ENCODE measurements around the gene MARCHF9.
"Not testable (repeated sequence)": the region's sequence is repeated elsewhere in the genome, so short reads cannot be mapped to it uniquely, and the experiment has no call there.

The MARCHF9 gene

GRCh38 chr12:57767305-57767698 lies 12.4 kb downstream of the MARCHF9 start:
- Histone ChIP-seq H3K9me3 (replicated peaks in 1 of 11) (peaks cover 0 to 7% (median 0%) of the 10 kb centered on the region in 11 experiments; a peak in 2 of 22 replicates), H4K20me1 (peaks cover 0 to 84% (median 34%) of the 10 kb centered on the region in 11 experiments; a peak in 18 of 22 replicates), H3K27ac (no peak overlapping the region), H3K36me3 (peaks cover 18 to 51% (median 37%) of the 10 kb centered on the region in 11 experiments), H3K27me3 (peaks cover 64 to 69% (median 66%) of the 10 kb centered on the region in 11 experiments), H3K4me2 (peak overlapping the region in 4 of 11 experiments; percentile 39 to 77 (median 67); a peak in 6 of 22 replicates), H3K4me3 (no peak overlapping the region), H3K9ac (no peak overlapping the region), H3K4me1 (peaks cover 18 to 55% (median 39%) of the 10 kb centered on the region in 10 experiments)
- no peak for TF ChIP-seq Cebpa-rat (IDR thresholded peaks at IDR 0.05)

GRCh38 chr12:57767876-57768275 lies 13.0 kb downstream of the MARCHF9 start:
- H3K4me3 ChIP-seq = no peak overlapping the region
- peaks cover 0 to 78% (median 34%) of the 10 kb centered on the region in 11 experiments; a peak in 18 of 22 replicates for H4K20me1 ChIP-seq
- H3K27me3 ChIP-seq = peaks cover 59 to 63% (median 60%) of the 10 kb centered on the region in 11 experiments
- H3K27ac ChIP-seq = no peak overlapping the region
- no peak overlapping the region for H3K4me2 ChIP-seq
- no peak overlapping the region for H3K9ac ChIP-seq
- H3K4me1 ChIP-seq = peaks cover 22 to 58% (median 44%) of the 10 kb centered on the region in 10 experiments
- no peak for TF ChIP-seq Cebpa-rat (IDR thresholded peaks at IDR 0.05)
- peaks cover 0 to 7% (median 0%) of the 10 kb centered on the region in 11 experiments; a peak in 2 of 22 replicates for H3K9me3 ChIP-seq (replicated peaks in 1 of 11)
- peaks cover 18 to 50% (median 37%) of the 10 kb centered on the region in 11 experiments for H3K36me3 ChIP-seq

GRCh38 chr12:57769594-57769993 lies 14.7 kb downstream of the MARCHF9 start:
- Histone ChIP-seq H3K4me2 (peak overlapping the region in 1 of 11 experiments; percentile 27; a peak in 2 of 22 replicates), H3K4me1 (peaks cover 32 to 73% (median 52%) of the 10 kb centered on the region in 10 experiments), H3K9ac (no peak overlapping the region), H3K4me3 (no peak overlapping the region), H3K9me3 (replicated peaks in 1 of 11) (peaks cover 0 to 4% (median 0%) of the 10 kb centered on the region in 11 experiments; a peak in 2 of 22 replicates), H3K27me3 (peaks cover 41 to 46% (median 43%) of the 10 kb centered on the region in 11 experiments), H3K36me3 (peaks cover 18 to 44% (median 37%) of the 10 kb centered on the region in 11 experiments), H4K20me1 (peaks cover 0 to 66% (median 29%) of the 10 kb centered on the region in 11 experiments; a peak in 18 of 22 replicates), H3K27ac (no peak overlapping the region)
- TF ChIP-seq Cebpa-rat (IDR thresholded peaks at IDR 0.05) = no peak

- peak overlapping the region in 3 of 11 experiments; percentile 11 to 83 (median 80); a peak in 3 of 22 replicates for H3K27ac ChIP-seq
Observed at GRCh38 chr12:57770734-57771133, 15.8 kb downstream of the MARCHF9 start.

GRCh38 chr12:57771236-57771872 lies 16.5 kb downstream of the MARCHF9 start:
- Histone ChIP-seq H3K27me3 (peaks cover 24 to 28% (median 25%) of the 10 kb centered on the region in 11 experiments), H3K4me2 (peak overlapping the region; percentile 82 to 98 (median 91)), H3K9me3 (replicated peaks in 1 of 11) (no peaks in the 10 kb centered on the region), H4K20me1 (peaks cover 0 to 48% (median 14%) of the 10 kb centered on the region in 11 experiments; a peak in 17 of 22 replicates), H3K9ac (peak overlapping the region; percentile 81 to 97 (median 87)), H3K27ac (peak overlapping the region; percentile 68 to 98 (median 88); a peak in 21 of 22 replicates), H3K36me3 (peaks cover 18 to 49% (median 37%) of the 10 kb centered on the region in 11 experiments), H3K4me1 (peaks cover 22 to 73% (median 42%) of the 10 kb centered on the region in 10 experiments), H3K4me3 (peak overlapping the region; percentile 63 to 80 (median 71))
- TF ChIP-seq Cebpa-rat (IDR thresholded peaks at IDR 0.05) = no peak

More at GRCh38 chr12:57770734-57771133, 15.8 kb downstream of the MARCHF9 start:
- H3K9me3 ChIP-seq (replicated peaks in 1 of 11) = peaks cover 0 to 3% (median 0%) of the 10 kb centered on the region in 11 experiments; a peak in 1 of 22 replicates
- H3K4me2 ChIP-seq = peak overlapping the region; percentile 82 to 98 (median 91)
- TF ChIP-seq Cebpa-rat (IDR thresholded peaks at IDR 0.05) = no peak
- H3K9ac ChIP-seq = peak overlapping the region in 8 of 11 experiments; percentile 30 to 97 (median 87); a peak in 13 of 22 replicates
- peaks cover 0 to 54% (median 21%) of the 10 kb centered on the region in 11 experiments; a peak in 18 of 22 replicates for H4K20me1 ChIP-seq
- peaks cover 18 to 49% (median 37%) of the 10 kb centered on the region in 11 experiments for H3K36me3 ChIP-seq
- peak overlapping the region in 9 of 10 experiments; percentile 69 to 80 (median 71); a peak in 16 of 20 replicates for H3K4me3 ChIP-seq
- H3K27me3 ChIP-seq = peaks cover 30 to 35% (median 31%) of the 10 kb centered on the region in 11 experiments
- H3K4me1 ChIP-seq = peaks cover 22 to 73% (median 45%) of the 10 kb centered on the region in 10 experiments

- Histone ChIP-seq H3K4me3 (peak within 1 kb of the TSS; percentile 63 to 80 (median 71)), H3K9ac (peak within 1 kb of the TSS; percentile 81 to 97 (median 87)), H3K27me3 (peaks cover 18 to 22% (median 19%) of the 10 kb centered on the region in 11 experiments), H3K4me1 (peaks cover 20 to 68% (median 37%) of the 10 kb centered on the region in 10 experiments), H3K9me3 (replicated peaks in 1 of 11) (no peaks in the 10 kb centered on the region), H4K20me1 (peaks cover 0 to 42% (median 8%) of the 10 kb centered on the region in 11 experiments; a peak in 15 of 22 replicates), H3K36me3 (peaks cover 18 to 49% (median 37%) of the 10 kb centered on the region in 11 experiments), H3K27ac (peak within 1 kb of the TSS; percentile 68 to 98 (median 88)), H3K4me2 (peak within 1 kb of the TSS; percentile 82 to 98 (median 91))
- TF ChIP-seq Cebpa-rat (IDR thresholded peaks at IDR 0.05) = no peak
Observed at GRCh38 chr12:57771873-57772428, 17.0 kb downstream of the MARCHF9 start, which contains the start of gene METTL1. Gene METTL1, minus strand, starts transcription at chr12:57772105. Its CDS starts 22 bp downstream, at chr12:57772083.

- H3K27ac ChIP-seq = peak within 1 kb of the TSS; percentile 68 to 98 (median 88)
- peaks cover 11 to 15% (median 12%) of the 10 kb centered on the region in 11 experiments for H3K27me3 ChIP-seq
- peaks cover 18 to 42% (median 33%) of the 10 kb centered on the region in 11 experiments for H3K36me3 ChIP-seq
- peaks cover 0 to 35% (median 2%) of the 10 kb centered on the region in 11 experiments; a peak in 7 of 22 replicates for H4K20me1 ChIP-seq
- H3K4me3 ChIP-seq = peak within 1 kb of the TSS; percentile 63 to 80 (median 71)
- H3K9ac ChIP-seq = peak within 1 kb of the TSS; percentile 81 to 97 (median 87)
- H3K4me2 ChIP-seq = peak within 1 kb of the TSS; percentile 82 to 98 (median 91)
- H3K9me3 ChIP-seq (replicated peaks in 1 of 11) = no peaks in the 10 kb centered on the region
- TF ChIP-seq Cebpa-rat (IDR thresholded peaks at IDR 0.05) = no peak
- H3K4me1 ChIP-seq = peaks cover 20 to 64% (median 32%) of the 10 kb centered on the region in 10 experiments
Observed at GRCh38 chr12:57772429-57773322, 17.8 kb downstream of the MARCHF9 start, which contains the start of gene EEF1AKMT3. Gene EEF1AKMT3, plus strand, starts transcription at chr12:57772614. Its CDS starts 111 bp downstream, at chr12:57772725.

- not testable (repeated sequence) for H3K4me3 ChIP-seq; H3K9me3 ChIP-seq (replicated peaks in 1 of 11); H3K27ac ChIP-seq; H3K9ac ChIP-seq; H3K27me3 ChIP-seq
- H4K20me1 ChIP-seq = peaks cover 0 to 15% (median 0%) of the 10 kb centered on the region in 11 experiments; a peak in 2 of 22 replicates
- peaks cover 20 to 73% (median 32%) of the 10 kb centered on the region in 10 experiments for H3K4me1 ChIP-seq
- peaks cover 2 to 34% (median 13%) of the 10 kb centered on the region in 11 experiments; a peak in 20 of 22 replicates for H3K36me3 ChIP-seq
- H3K4me2 ChIP-seq = peak overlapping the region in 3 of 11 experiments; percentile 47 to 64 (median 58); a peak in 6 of 22 replicates
Observed at GRCh38 chr12:57774634-57775033, 19.7 kb downstream of the MARCHF9 start.
